Ishikawa (cell line): ENCODE data around the gene PPFIA4.

ENCODE experiments used
- CEBPB ChIP-seq: IDR thresholded peaks from 2 replicates; pipeline ENCODE4 v1.6.1; 2012
- CREB1 ChIP-seq: IDR thresholded peaks from 2 replicates; pipeline ENCODE4 v1.6.1; 2012; ENCODE audit warnings: low read depth
- EGR1 ChIP-seq: IDR thresholded peaks from 2 replicates; pipeline ENCODE4 v1.6.1; 2012
- EP300 ChIP-seq: IDR thresholded peaks from 2 replicates; pipeline ENCODE4 v1.6.1; 2012; ENCODE audit warnings: borderline replicate concordance
- FOXM1 ChIP-seq: IDR thresholded peaks from 2 replicates; pipeline ENCODE4 v1.6.1; 2012; ENCODE audit warnings: low read depth, borderline replicate concordance
- NFIC ChIP-seq: IDR thresholded peaks from 2 replicates; pipeline ENCODE4 v1.6.1; 2012
- RAD21 ChIP-seq: IDR thresholded peaks from 2 replicates; pipeline ENCODE4 v1.6.1; 2012; ENCODE audit warnings: low read depth
- TAF1 ChIP-seq: IDR thresholded peaks from 2 replicates; pipeline ENCODE4 v1.6.1; 2012; ENCODE audit warnings: low read depth, mild to moderate bottlenecking
- TCF12 ChIP-seq: IDR thresholded peaks from 2 replicates; pipeline ENCODE4 v1.6.1; 2012; ENCODE audit warnings: low read depth
- TEAD4 ChIP-seq: IDR thresholded peaks from 2 replicates; pipeline ENCODE4 v1.6.1; 2012
- YY1 ChIP-seq: IDR thresholded peaks from 2 replicates; pipeline ENCODE4 v1.6.1; 2012; ENCODE audit warnings: low read depth
- ZBTB7A ChIP-seq: IDR thresholded peaks from 2 replicates; pipeline ENCODE4 v1.6.1; 2012; ENCODE audit warnings: low read depth
- TF ChIP-seq, protein P1 (sequence below): IDR thresholded peaks from 2 replicates; pipeline ENCODE4 v1.6.1; 2012
- TF ChIP-seq, protein P2 (sequence below): IDR thresholded peaks from 2 replicates; pipeline ENCODE4 v1.6.1; 2012; ENCODE audit warnings: low read depth, mild to moderate bottlenecking
- TF ChIP-seq, protein P3 (sequence below): IDR thresholded peaks from 2 replicates; pipeline ENCODE4 v1.6.1; 2012

PPFIA4 gene

DNA sequence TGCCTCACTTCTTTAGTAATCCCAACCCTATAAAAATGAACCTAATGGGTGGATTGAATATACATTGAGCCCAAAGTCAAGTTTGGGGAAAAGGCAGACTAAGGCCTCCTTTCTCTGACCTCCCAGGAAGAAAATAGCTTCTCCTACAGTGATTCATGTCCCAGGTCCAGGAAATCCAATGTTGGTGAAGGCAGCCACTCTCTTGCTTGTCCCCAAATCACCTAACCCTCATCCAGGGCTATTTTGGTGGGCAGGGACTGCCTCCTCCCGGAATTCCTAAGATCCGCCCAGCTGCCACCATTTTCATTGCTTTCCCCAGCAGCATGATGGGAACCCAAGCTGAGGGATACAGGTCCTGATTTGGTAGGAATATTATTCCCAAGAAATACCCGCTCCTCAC, 51.1 kb downstream of the PPFIA4 start:
- TF ChIP-seq EP300 (no peak), TCF12 (no peak), EGR1 (no peak), ZBTB7A (no peak), CREB1 (no peak), TAF1 (no peak)
- TF ChIP-seq, protein P1, sequence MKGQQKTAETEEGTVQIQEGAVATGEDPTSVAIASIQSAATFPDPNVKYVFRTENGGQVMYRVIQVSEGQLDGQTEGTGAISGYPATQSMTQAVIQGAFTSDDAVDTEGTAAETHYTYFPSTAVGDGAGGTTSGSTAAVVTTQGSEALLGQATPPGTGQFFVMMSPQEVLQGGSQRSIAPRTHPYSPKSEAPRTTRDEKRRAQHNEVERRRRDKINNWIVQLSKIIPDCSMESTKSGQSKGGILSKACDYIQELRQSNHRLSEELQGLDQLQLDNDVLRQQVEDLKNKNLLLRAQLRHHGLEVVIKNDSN = no peak
- TF ChIP-seq, protein P2, sequence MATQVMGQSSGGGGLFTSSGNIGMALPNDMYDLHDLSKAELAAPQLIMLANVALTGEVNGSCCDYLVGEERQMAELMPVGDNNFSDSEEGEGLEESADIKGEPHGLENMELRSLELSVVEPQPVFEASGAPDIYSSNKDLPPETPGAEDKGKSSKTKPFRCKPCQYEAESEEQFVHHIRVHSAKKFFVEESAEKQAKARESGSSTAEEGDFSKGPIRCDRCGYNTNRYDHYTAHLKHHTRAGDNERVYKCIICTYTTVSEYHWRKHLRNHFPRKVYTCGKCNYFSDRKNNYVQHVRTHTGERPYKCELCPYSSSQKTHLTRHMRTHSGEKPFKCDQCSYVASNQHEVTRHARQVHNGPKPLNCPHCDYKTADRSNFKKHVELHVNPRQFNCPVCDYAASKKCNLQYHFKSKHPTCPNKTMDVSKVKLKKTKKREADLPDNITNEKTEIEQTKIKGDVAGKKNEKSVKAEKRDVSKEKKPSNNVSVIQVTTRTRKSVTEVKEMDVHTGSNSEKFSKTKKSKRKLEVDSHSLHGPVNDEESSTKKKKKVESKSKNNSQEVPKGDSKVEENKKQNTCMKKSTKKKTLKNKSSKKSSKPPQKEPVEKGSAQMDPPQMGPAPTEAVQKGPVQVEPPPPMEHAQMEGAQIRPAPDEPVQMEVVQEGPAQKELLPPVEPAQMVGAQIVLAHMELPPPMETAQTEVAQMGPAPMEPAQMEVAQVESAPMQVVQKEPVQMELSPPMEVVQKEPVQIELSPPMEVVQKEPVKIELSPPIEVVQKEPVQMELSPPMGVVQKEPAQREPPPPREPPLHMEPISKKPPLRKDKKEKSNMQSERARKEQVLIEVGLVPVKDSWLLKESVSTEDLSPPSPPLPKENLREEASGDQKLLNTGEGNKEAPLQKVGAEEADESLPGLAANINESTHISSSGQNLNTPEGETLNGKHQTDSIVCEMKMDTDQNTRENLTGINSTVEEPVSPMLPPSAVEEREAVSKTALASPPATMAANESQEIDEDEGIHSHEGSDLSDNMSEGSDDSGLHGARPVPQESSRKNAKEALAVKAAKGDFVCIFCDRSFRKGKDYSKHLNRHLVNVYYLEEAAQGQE = no peak
- TF ChIP-seq, protein P3, sequence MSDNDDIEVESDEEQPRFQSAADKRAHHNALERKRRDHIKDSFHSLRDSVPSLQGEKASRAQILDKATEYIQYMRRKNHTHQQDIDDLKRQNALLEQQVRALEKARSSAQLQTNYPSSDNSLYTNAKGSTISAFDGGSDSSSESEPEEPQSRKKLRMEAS = no peak

DNA sequence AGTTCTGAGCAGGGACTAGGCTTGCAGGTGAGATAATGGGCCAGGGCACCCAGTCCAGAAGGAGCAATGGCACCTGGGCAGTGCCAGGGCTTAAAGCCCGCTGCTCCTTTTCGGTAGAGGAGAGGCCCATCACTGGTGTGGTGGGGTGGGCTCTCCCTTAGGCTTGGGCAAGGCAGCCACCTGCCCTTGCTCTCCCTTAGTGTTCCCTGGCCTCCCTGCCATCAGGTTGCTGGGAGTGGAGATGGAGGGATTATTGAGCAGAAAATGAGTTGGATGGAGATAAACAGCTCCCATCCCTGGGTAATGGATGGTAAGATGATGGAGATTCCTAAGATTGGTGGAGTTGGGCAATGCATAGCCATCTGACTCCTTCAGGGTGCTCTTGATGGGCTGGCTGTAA, 51.7 kb downstream of the PPFIA4 start:
- no peak for TF ChIP-seq TAF1
- no peak for TF ChIP-seq EP300
- TF ChIP-seq TCF12 = no peak
- TF ChIP-seq NFIC = no peak
- TF ChIP-seq, protein P3 = no peak
- TF ChIP-seq, protein P2 = no peak
- TF ChIP-seq TEAD4 = no peak
- TF ChIP-seq, protein P1 = no peak
- no peak for TF ChIP-seq EGR1
- TF ChIP-seq YY1 = no peak
- no peak for TF ChIP-seq FOXM1
- no peak for TF ChIP-seq CEBPB
- no peak for TF ChIP-seq CREB1

DNA sequence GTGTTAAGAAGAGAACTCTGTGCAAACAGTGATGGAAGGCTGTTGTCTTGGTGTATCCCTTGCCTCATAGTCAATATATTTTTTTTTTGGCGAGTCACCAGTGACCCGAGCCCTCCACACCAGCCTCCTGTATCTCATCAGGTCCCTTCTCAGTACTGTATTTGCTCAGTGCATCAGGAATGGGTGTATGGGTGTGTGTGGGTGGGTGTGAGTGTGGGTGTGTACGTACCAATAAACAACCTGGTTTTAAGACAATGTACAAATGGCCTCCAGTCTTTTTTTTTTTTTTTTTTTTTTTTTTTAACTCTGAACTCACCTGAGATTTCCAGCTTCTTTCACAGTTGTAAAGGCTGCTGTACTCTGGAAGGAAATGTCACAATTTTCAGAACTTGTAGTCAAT, 52.2 kb downstream of the PPFIA4 start:
- TF ChIP-seq TCF12 = no peak
- TF ChIP-seq, protein P3 = no peak
- no peak for TF ChIP-seq FOXM1
- no peak for TF ChIP-seq EP300
- no peak for TF ChIP-seq NFIC
- no peak for TF ChIP-seq TEAD4
- no peak for TF ChIP-seq EGR1
- no peak for TF ChIP-seq CEBPB
- TF ChIP-seq, protein P1 = no peak
- no peak for TF ChIP-seq YY1
- TF ChIP-seq CREB1 = no peak
- TF ChIP-seq RAD21 = no peak
- no peak for TF ChIP-seq TAF1
- TF ChIP-seq, protein P2 = no peak
- TF ChIP-seq ZBTB7A = no peak

DNA sequence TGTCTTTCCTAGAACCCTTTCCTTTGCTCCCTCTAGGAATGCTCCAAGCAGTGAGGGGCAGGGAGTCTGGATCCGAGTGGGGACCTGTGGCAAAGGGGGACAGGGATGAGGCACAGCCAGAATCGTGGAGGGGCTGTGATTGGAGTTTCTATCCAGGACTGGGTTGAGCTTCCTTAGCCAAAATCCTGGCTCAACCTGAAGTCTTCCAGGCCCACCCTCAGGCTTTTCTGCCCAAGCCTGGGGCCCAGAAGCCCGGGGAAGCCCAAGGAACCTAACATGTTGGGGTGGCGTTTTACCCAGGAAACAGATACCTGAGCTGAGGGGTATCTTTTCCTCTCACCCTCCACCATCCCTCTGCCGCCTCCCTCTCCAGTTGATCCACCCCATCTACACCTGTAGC, 54.2 kb downstream of the PPFIA4 start:
- TF ChIP-seq, protein P1 = no peak
- no peak for TF ChIP-seq TEAD4
- no peak for TF ChIP-seq TAF1
- TF ChIP-seq ZBTB7A = no peak
- no peak for TF ChIP-seq NFIC
- no peak for TF ChIP-seq CREB1
- TF ChIP-seq, protein P2 = no peak
- TF ChIP-seq RAD21 = no peak
- no peak for TF ChIP-seq EGR1
- no peak for TF ChIP-seq CEBPB
- no peak for TF ChIP-seq YY1
- no peak for TF ChIP-seq EP300
- TF ChIP-seq TCF12 = no peak
- TF ChIP-seq, protein P3 = no peak
- no peak for TF ChIP-seq FOXM1
